Measurements from ENCODE around the gene ARHGAP4.

The ARHGAP4 gene

DNA sequence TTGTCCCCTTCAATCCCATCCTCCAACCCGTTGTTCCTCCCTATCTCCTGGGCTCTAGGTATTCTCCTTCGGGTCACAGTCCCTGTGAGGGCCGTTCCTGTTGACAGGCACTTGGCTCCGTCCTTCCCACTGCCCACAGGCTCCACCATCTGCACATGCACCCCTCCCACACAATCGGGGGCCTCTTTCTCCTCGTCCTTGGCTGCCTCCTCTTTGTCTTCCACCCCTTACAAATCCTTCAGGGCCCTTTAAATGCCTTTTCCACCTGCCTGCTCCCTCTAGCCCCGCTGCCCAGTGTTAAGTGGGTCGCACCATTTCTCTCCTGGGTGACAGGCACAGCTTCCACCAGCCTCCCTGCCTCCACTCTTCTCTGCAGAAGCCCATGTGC is 24.3 kb downstream of the ARHGAP4 start:
- TF ChIP-seq EGR1 (IDR thresholded peaks at IDR 0.05) (no peak), TAF1 (IDR thresholded peaks at IDR 0.05; ENCODE audit: low read depth) (no peak), FOXM1 (IDR thresholded peaks at IDR 0.05; ENCODE audit: borderline replicate concordance, low read depth) (no peak), TEAD4 (IDR thresholded peaks at IDR 0.05) (no peak), CEBPB (IDR thresholded peaks at IDR 0.05) (no peak), ZBTB7A (IDR thresholded peaks at IDR 0.05; ENCODE audit: low read depth) (no peak), YY1 (IDR thresholded peaks at IDR 0.05; ENCODE audit: low read depth) (no peak), REST (IDR thresholded peaks at IDR 0.05; ENCODE audit: low read depth) (no peak), NFIC (IDR thresholded peaks at IDR 0.05) (no peak), TCF12 (IDR thresholded peaks at IDR 0.05; ENCODE audit: low read depth) (no peak), CREB1 (IDR thresholded peaks at IDR 0.05; ENCODE audit: low read depth) (no peak), EP300 (IDR thresholded peaks at IDR 0.05; ENCODE audit: borderline replicate concordance) (no peak), RAD21 (IDR thresholded peaks at IDR 0.05; ENCODE audit: low read depth) (no peak)
- TF ChIP-seq, protein P1, sequence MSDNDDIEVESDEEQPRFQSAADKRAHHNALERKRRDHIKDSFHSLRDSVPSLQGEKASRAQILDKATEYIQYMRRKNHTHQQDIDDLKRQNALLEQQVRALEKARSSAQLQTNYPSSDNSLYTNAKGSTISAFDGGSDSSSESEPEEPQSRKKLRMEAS (IDR thresholded peaks at IDR 0.05): no peak
- TF ChIP-seq, protein P2, sequence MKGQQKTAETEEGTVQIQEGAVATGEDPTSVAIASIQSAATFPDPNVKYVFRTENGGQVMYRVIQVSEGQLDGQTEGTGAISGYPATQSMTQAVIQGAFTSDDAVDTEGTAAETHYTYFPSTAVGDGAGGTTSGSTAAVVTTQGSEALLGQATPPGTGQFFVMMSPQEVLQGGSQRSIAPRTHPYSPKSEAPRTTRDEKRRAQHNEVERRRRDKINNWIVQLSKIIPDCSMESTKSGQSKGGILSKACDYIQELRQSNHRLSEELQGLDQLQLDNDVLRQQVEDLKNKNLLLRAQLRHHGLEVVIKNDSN (IDR thresholded peaks at IDR 0.05): no peak

DNA sequence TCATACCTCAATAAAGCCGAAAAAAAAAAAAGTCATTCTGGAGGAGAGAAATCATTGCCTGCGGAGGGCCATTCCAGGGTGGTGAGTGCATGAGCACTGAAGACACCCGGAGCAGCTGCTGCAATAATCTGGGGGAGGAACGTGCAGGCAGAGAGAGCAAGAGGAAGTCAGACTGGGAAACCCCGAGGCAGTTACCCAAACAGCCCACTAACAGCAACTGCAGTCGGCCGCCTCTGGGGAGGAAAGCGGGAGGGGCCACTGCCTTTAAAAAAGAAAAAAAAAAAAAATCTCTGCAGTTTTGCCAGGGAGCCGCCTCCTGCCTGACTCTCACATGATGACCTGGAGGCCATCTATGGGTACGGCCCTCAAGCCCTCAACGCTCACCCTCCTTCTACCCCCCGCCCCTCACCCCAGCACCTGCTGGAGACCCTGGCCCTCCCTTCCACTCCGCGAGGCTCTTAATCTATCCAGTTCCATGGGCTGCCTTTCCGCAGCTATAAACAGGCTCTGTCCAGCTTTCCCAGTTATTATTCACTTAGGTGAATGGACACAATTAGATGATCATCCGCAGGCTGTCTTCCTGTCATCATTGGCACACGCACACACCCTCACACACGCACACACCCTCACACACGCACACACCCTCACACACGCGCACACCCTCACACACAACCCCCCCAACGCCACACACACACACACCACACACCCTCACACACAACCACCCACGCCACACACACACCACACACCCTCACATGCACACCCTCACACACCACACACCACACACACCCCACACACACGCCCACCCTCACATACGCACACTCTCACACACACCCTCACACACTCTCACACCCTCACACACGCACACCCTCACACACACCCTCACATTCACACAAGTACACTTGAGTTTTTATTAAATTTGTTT is 25.0 kb downstream of the ARHGAP4 start:
- TF ChIP-seq FOXM1 (IDR thresholded peaks at IDR 0.05; ENCODE audit: borderline replicate concordance, low read depth) (no peak), YY1 (IDR thresholded peaks at IDR 0.05; ENCODE audit: low read depth) (no peak), CREB1 (IDR thresholded peaks at IDR 0.05; ENCODE audit: low read depth) (no peak), TEAD4 (IDR thresholded peaks at IDR 0.05) (no peak), EP300 (IDR thresholded peaks at IDR 0.05; ENCODE audit: borderline replicate concordance) (no peak), CEBPB (IDR thresholded peaks at IDR 0.05) (no peak), EGR1 (IDR thresholded peaks at IDR 0.05) (no peak), ZBTB7A (IDR thresholded peaks at IDR 0.05; ENCODE audit: low read depth) (no peak), RAD21 (IDR thresholded peaks at IDR 0.05; ENCODE audit: low read depth) (no peak), REST (IDR thresholded peaks at IDR 0.05; ENCODE audit: low read depth) (no peak; the same call in 1 of the 2 replicates), NFIC (IDR thresholded peaks at IDR 0.05) (no peak), TAF1 (IDR thresholded peaks at IDR 0.05; ENCODE audit: low read depth) (no peak), TCF12 (IDR thresholded peaks at IDR 0.05; ENCODE audit: low read depth) (no peak)
- TF ChIP-seq, protein P2 (IDR thresholded peaks at IDR 0.05): no peak
- TF ChIP-seq, protein P1 (IDR thresholded peaks at IDR 0.05): no peak

- TF ChIP-seq, protein P2 (IDR thresholded peaks at IDR 0.05): no peak
- TF ChIP-seq TAF1 (IDR thresholded peaks at IDR 0.05; ENCODE audit: low read depth): no peak
- TF ChIP-seq YY1 (IDR thresholded peaks at IDR 0.05; ENCODE audit: low read depth): no peak
- TF ChIP-seq TCF12 (IDR thresholded peaks at IDR 0.05; ENCODE audit: low read depth): no peak
These were observed 28.2 kb downstream of the ARHGAP4 start for GRCh38 chrX:153897899-153898298.

DNA sequence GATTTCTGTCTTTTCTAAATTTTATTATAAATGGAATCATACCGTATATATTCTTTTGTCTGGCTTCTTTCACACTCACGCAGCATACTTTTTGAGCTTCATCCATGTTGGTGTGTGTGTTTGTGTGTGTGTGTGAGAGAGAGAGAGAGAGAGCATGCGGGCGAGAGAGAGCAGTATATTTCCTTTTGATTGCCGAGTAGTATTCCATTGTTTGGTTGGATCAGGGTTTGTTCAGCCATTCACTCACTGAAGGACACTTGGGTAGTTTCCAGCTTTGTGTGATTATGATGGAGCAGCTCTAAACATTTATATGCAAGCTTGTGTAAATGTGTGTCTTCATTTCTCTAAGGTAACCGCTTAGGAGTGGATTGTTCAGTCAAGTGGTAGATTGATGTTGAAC is 36.9 kb downstream of the ARHGAP4 start:
- TF ChIP-seq TAF1 (IDR thresholded peaks at IDR 0.05; ENCODE audit: low read depth) (no peak), YY1 (IDR thresholded peaks at IDR 0.05; ENCODE audit: low read depth) (no peak), EP300 (IDR thresholded peaks at IDR 0.05; ENCODE audit: borderline replicate concordance) (no peak), CREB1 (IDR thresholded peaks at IDR 0.05; ENCODE audit: low read depth) (no peak), RAD21 (IDR thresholded peaks at IDR 0.05; ENCODE audit: low read depth) (no peak), CEBPB (IDR thresholded peaks at IDR 0.05) (no peak), FOXM1 (IDR thresholded peaks at IDR 0.05; ENCODE audit: borderline replicate concordance, low read depth) (no peak), EGR1 (IDR thresholded peaks at IDR 0.05) (no peak), NFIC (IDR thresholded peaks at IDR 0.05) (no peak), TCF12 (IDR thresholded peaks at IDR 0.05; ENCODE audit: low read depth) (no peak), ZBTB7A (IDR thresholded peaks at IDR 0.05; ENCODE audit: low read depth) (no peak), REST (IDR thresholded peaks at IDR 0.05; ENCODE audit: low read depth) (no peak)
- TF ChIP-seq, protein P2 (IDR thresholded peaks at IDR 0.05): no peak
- TF ChIP-seq, protein P1 (IDR thresholded peaks at IDR 0.05): no peak
